HG02970 (cell line): ENCODE results near the gene KDM4F.
"Not testable (repeated sequence)": the region's sequence is repeated elsewhere in the genome, so short reads cannot be mapped to it uniquely, and the experiment has no call there.

Source experiments
- ATAC-seq: cut with Tn5 transposase; IDR thresholded peaks from one replicate; pipeline ENCODE4 v1.9.1; 2021; ENCODE audit warnings: mild to moderate bottlenecking, moderate library complexity, moderate number of reproducible peaks; ENCODE audit not compliant: unreplicated experiment, low FRiP score

The KDM4F gene

GRCh38 chr11:95049122-95049521 is at the start of gene KDM4F:
KDM4F (plus strand) TSS chr11:95049422.
- not testable (repeated sequence) for ATAC-seq

GRCh38 chr11:95003716-95004115 is 45.5 kb upstream of the KDM4F start:
- ATAC-seq, result no peak

GRCh38 chr11:95005642-95006041 is 43.6 kb upstream of the KDM4F start:
- no peak for ATAC-seq

- ATAC-seq, result no peak
Observed at GRCh38 chr11:95011376-95011775, 37.8 kb upstream of the KDM4F start.

- ATAC-seq, result no peak
Observed at GRCh38 chr11:95014184-95014821, 34.9 kb upstream of the KDM4F start.

GRCh38 chr11:95016139-95016538 is 33.1 kb upstream of the KDM4F start:
- ATAC-seq, result no peak

GRCh38 chr11:95021468-95021867 is 27.8 kb upstream of the KDM4F start:
- not testable (repeated sequence) for ATAC-seq

GRCh38 chr11:95024958-95025357 is 24.3 kb upstream of the KDM4F start, which contains the start of gene KDM4E:
KDM4E (plus strand) TSS chr11:95025258; CDS start chr11:95025558, 300 bp downstream.
- no peak for ATAC-seq

GRCh38 chr11:95025594-95025993 is 23.6 kb upstream of the KDM4F start:
- ATAC-seq, result not testable (repeated sequence)

- no peak for ATAC-seq
Observed at GRCh38 chr11:95028357-95028756, 20.9 kb upstream of the KDM4F start.

GRCh38 chr11:95033051-95033450 is 16.2 kb upstream of the KDM4F start:
- ATAC-seq, result no peak

- no peak for ATAC-seq
Observed at GRCh38 chr11:95035316-95035715, 13.9 kb upstream of the KDM4F start.

- ATAC-seq, result not testable (repeated sequence)
Observed at GRCh38 chr11:95037356-95038035, 11.7 kb upstream of the KDM4F start.

- ATAC-seq, result no peak
Observed at GRCh38 chr11:95042239-95042638, 7.0 kb upstream of the KDM4F start.

GRCh38 chr11:95042906-95043305 is 6.3 kb upstream of the KDM4F start:
- ATAC-seq, result no peak

GRCh38 chr11:95044010-95044409 is 5.2 kb upstream of the KDM4F start:
- no peak for ATAC-seq

- ATAC-seq, result no peak
Observed at GRCh38 chr11:95045812-95046211, 3.4 kb upstream of the KDM4F start.

GRCh38 chr11:95050595-95051202 is 1.5 kb downstream of the KDM4F start:
- no peak for ATAC-seq

- ATAC-seq, result no peak
Observed at GRCh38 chr11:95054356-95054755, 5.1 kb downstream of the KDM4F start.

- no peak for ATAC-seq
Observed at GRCh38 chr11:95055283-95055897, 6.2 kb downstream of the KDM4F start.

- no peak for ATAC-seq
Observed at GRCh38 chr11:95057959-95058358, 8.7 kb downstream of the KDM4F start.
